CD14-positive monocyte (primary cell): ENCODE data around the gene ASF1A. TPM values are rescaled to one million over a fixed set of nuclear protein-coding genes. Genes with fewer than 3 reads are reported as not detected.

Experiments used
- DNase-seq, 3 donors: peaks; one replicate each; pipeline ENCODE4 v3.0.0-alpha.2; 2011 to 2022
- H2AFZ ChIP-seq: 2 replicates; pipeline ENCODE4 v1.6.0; 2012; ENCODE audit warnings: mild to moderate bottlenecking, low read depth, low read length, inconsistent platforms; ENCODE audit not compliant: insufficient read depth, poor library complexity, severe bottlenecking
- H3K27ac ChIP-seq, 2 donors: 1 replicate in 1 of 2; 2 replicates in 1 of 2; pipeline ENCODE4 v1.5.1; 2012 to 2013; ENCODE audit warnings: low read length in 2 of 2, control low read depth in 1 of 2, inconsistent platforms in 1 of 2, low read depth in 1 of 2, mild to moderate bottlenecking in 1 of 2
- H3K27me3 ChIP-seq, 2 donors: one replicate each; pipeline versions ENCODE4 v1.6.0 to v1.6.1; 2011 to 2013; ENCODE audit warnings: low read length in 2 of 2; ENCODE audit not compliant: control insufficient read depth in 2 of 2, insufficient read depth in 2 of 2
- H3K36me3 ChIP-seq, 2 donors: replicated peaks in 1 of 2; 1 replicate in 1 of 2; 2 replicates in 1 of 2; pipeline versions ENCODE4 v1.5.1 to v1.6.1; 2012 to 2013; ENCODE audit warnings: low read length in 2 of 2, control low read depth in 1 of 2, inconsistent platforms in 1 of 2, mild to moderate bottlenecking in 1 of 2; ENCODE audit not compliant: insufficient read depth in 2 of 2, control insufficient read depth in 1 of 2
- H3K4me1 ChIP-seq, 2 donors: 1 replicate in 1 of 2; 2 replicates in 1 of 2; pipeline versions ENCODE4 v1.5.1 to v1.6.1; 2012 to 2013; ENCODE audit warnings: low read length in 2 of 2, control low read depth in 1 of 2, inconsistent platforms in 1 of 2, mild to moderate bottlenecking in 1 of 2, moderate library complexity in 1 of 2; ENCODE audit not compliant: insufficient read depth in 2 of 2, control insufficient read depth in 1 of 2
- H3K4me2 ChIP-seq: replicated peaks from 2 replicates; pipeline ENCODE3; 2012; ENCODE audit warnings: low read length, moderate library complexity, mild to moderate bottlenecking; ENCODE audit not compliant: poor library complexity, severe bottlenecking; ENCODE audit errors: extremely low read depth
- H3K4me3 ChIP-seq, 3 experiments: fragments of 200-600 bp in 1 of 3; sonication (generic) in 1 of 3; replicated peaks in 1 of 3; 1 replicate in 2 of 3; 2 replicates in 1 of 3; pipeline ENCODE4 v1.5.1; 2011 to 2013; ENCODE audit warnings: low read length in 3 of 3, mild to moderate bottlenecking in 3 of 3, control low read depth in 2 of 3, low read depth in 2 of 3, inconsistent platforms in 1 of 3, moderate library complexity in 1 of 3
- H3K79me2 ChIP-seq: 2 replicates; pipeline ENCODE4 v1.6.0; 2012; ENCODE audit warnings: mild to moderate bottlenecking, control low read depth, inconsistent platforms, low read length, moderate library complexity; ENCODE audit not compliant: insufficient read depth
- H3K9ac ChIP-seq: 2 replicates; pipeline ENCODE4 v1.6.0; 2017; ENCODE audit warnings: low read length, mild to moderate bottlenecking; ENCODE audit not compliant: insufficient read depth, poor library complexity, severe bottlenecking
- H3K9me3 ChIP-seq, 2 donors: replicated peaks in 1 of 2; 1 replicate in 1 of 2; 2 replicates in 1 of 2; pipeline versions ENCODE4 v1.5.1 to v1.6.1; 2012 to 2013; ENCODE audit warnings: low read length in 2 of 2, control low read depth in 1 of 2; ENCODE audit not compliant: control insufficient read depth in 1 of 2, insufficient read depth in 1 of 2
- H4K20me1 ChIP-seq: 2 replicates; pipeline ENCODE4 v1.6.0; 2012; ENCODE audit warnings: mild to moderate bottlenecking, low read length, control low read depth, moderate library complexity; ENCODE audit not compliant: insufficient read depth
- H3K27ac Mint-ChIP-seq, 7 donors: one replicate each; pipeline ENCODE4 v1.8.0; 2020; ENCODE audit warnings: mild to moderate bottlenecking in 7 of 7, mixed read lengths in 7 of 7, moderate library complexity in 6 of 7, inconsistent platforms in 2 of 7
- H3K27me3 Mint-ChIP-seq, 3 donors: one replicate each; pipeline ENCODE4 v1.8.0; 2021 to 2022; ENCODE audit warnings: low read depth in 3 of 3, mild to moderate bottlenecking in 3 of 3, mixed read lengths in 3 of 3, moderate library complexity in 3 of 3, inconsistent platforms in 1 of 3
- H3K36me3 Mint-ChIP-seq, 2 donors: one replicate each; pipeline ENCODE4 v1.8.0; 2020; ENCODE audit warnings: mixed read lengths in 2 of 2, inconsistent platforms in 1 of 2, mild to moderate bottlenecking in 1 of 2
- H3K4me1 Mint-ChIP-seq: one replicate; pipeline ENCODE4 v1.8.0; 2020; ENCODE audit warnings: mild to moderate bottlenecking, mixed read lengths
- H3K4me3 Mint-ChIP-seq, 2 donors: one replicate each; pipeline ENCODE4 v1.8.0; 2020; ENCODE audit warnings: mild to moderate bottlenecking in 2 of 2, mixed read lengths in 2 of 2, moderate library complexity in 1 of 2
- H3K9me3 Mint-ChIP-seq, 7 donors: one replicate each; pipeline ENCODE4 v1.8.0; 2020 to 2022; ENCODE audit warnings: mixed read lengths in 7 of 7, mild to moderate bottlenecking in 6 of 7, moderate library complexity in 6 of 7, inconsistent platforms in 2 of 7
- CTCF ChIP-seq: fragments of 200-600 bp; IDR thresholded peaks from one replicate; pipeline ENCODE4 v1.8.0; 2022; ENCODE audit warnings: antibody characterized with exemption, mild to moderate bottlenecking
- WGBS: methylation state at CpG from one replicate; pipeline ENCODE4 v1.1.5; 2013; ENCODE audit warnings: missing lambda C conversion rate; ENCODE audit not compliant: insufficient coverage; 5-methylcytosine and 5-hydroxymethylcytosine counted together
- intact Hi-C, 2 donors: fragments of 100-400 bp; cut with micrococcal nuclease; formaldehyde crosslinking; loops; one replicate each; pipeline versions ENCODE4 v1.15.0 to v1.15.1; 2023
- polyA plus RNA-seq, 3 donors: library from polyadenylated mRNA; depleted of rRNA in 1 of 3; unstranded in 2 of 3; stranded (reverse) in 1 of 3; fragments of 300-500 nt in 2 of 3; fragments of >200 nt in 1 of 3; fragmentation: Illumina TruSeq in 2 of 3; gene quantifications; 1 replicate in 2 of 3; 2 replicates in 1 of 3; pipeline ENCODE4 v1.2.3, GENCODE V29; 2012 to 2021

The ASF1A gene
- polyA plus RNA-seq, 3 donors = 3.1 to 14.4 (median 10.5) TPM

GRCh38 chr6:118872726-118873125 is 21.2 kb upstream of the ASF1A start:
- H3K27me3 Mint-ChIP-seq = no peaks in the 10 kb centered on the region
- peaks cover 22% of the 10 kb centered on the region for H3K4me1 Mint-ChIP-seq
- H3K4me3 Mint-ChIP-seq = no peak overlapping the region
- no peak for TF ChIP-seq CTCF
- WGBS = no CpG with 5 or more reads among the region's 2 CpGs
- H3K4me1 ChIP-seq = peaks cover 0 to 2% of the 10 kb centered on the region in 2 donors
- no peaks in the 10 kb centered on the region for H3K9me3 ChIP-seq
- H3K4me2 ChIP-seq = no peak overlapping the region
- no peak overlapping the region for H3K9ac ChIP-seq
- H3K36me3 ChIP-seq = peaks cover 0 to 6% of the 10 kb centered on the region in 2 donors
- DNase-seq = no peak
- H4K20me1 ChIP-seq = peaks cover 55% of the 10 kb centered on the region
- H3K27me3 ChIP-seq = no peaks in the 10 kb centered on the region
- no peak overlapping the region for H3K27ac ChIP-seq
- intact Hi-C loops = no loop called here
- no peak overlapping the region for H3K4me3 ChIP-seq
- peak overlapping the region in 1 of 7 donors; percentile 28 for H3K27ac Mint-ChIP-seq
- H2AFZ ChIP-seq = no peak overlapping the region
- peaks cover 16 to 34% of the 10 kb centered on the region in 2 donors for H3K36me3 Mint-ChIP-seq
- peaks cover 71% of the 10 kb centered on the region for H3K79me2 ChIP-seq
- H3K9me3 Mint-ChIP-seq = peaks cover 0 to 6% (median 3%) of the 10 kb centered on the region in 7 donors

GRCh38 chr6:118873239-118873638 is 20.7 kb upstream of the ASF1A start:
- Mint-ChIP-seq H3K27ac (no peak overlapping the region), H3K9me3 (peaks cover 0 to 6% (median 3%) of the 10 kb centered on the region in 7 donors), H3K36me3 (peaks cover 16 to 36% of the 10 kb centered on the region in 2 donors), H3K27me3 (no peaks in the 10 kb centered on the region), H3K4me3 (no peak overlapping the region), H3K4me1 (peaks cover 22% of the 10 kb centered on the region)
- H3K36me3 ChIP-seq = peaks cover 0 to 6% of the 10 kb centered on the region in 2 donors
- no peak overlapping the region for H3K9ac ChIP-seq
- H3K4me3 ChIP-seq = no peak overlapping the region
- no peak overlapping the region for H2AFZ ChIP-seq
- H3K4me2 ChIP-seq = no peak overlapping the region
- DNase-seq = no peak
- no peaks in the 10 kb centered on the region for H3K9me3 ChIP-seq
- intact Hi-C loops = no loop called here
- no peaks in the 10 kb centered on the region for H3K27me3 ChIP-seq
- H4K20me1 ChIP-seq = peaks cover 55% of the 10 kb centered on the region
- TF ChIP-seq CTCF = no peak
- peaks cover 0 to 2% of the 10 kb centered on the region in 2 donors for H3K4me1 ChIP-seq
- no peak overlapping the region for H3K27ac ChIP-seq
- WGBS = no CpG with 5 or more reads among the region's 2 CpGs
- H3K79me2 ChIP-seq = peaks cover 76% of the 10 kb centered on the region
